Measurements from ENCODE around the gene SEZ6L. TPM values are rescaled to one million over a fixed set of nuclear protein-coding genes. Genes with fewer than 3 reads are reported as not detected.

SEZ6L gene
- total RNA-seq, 1 donor: not detected

DNA sequence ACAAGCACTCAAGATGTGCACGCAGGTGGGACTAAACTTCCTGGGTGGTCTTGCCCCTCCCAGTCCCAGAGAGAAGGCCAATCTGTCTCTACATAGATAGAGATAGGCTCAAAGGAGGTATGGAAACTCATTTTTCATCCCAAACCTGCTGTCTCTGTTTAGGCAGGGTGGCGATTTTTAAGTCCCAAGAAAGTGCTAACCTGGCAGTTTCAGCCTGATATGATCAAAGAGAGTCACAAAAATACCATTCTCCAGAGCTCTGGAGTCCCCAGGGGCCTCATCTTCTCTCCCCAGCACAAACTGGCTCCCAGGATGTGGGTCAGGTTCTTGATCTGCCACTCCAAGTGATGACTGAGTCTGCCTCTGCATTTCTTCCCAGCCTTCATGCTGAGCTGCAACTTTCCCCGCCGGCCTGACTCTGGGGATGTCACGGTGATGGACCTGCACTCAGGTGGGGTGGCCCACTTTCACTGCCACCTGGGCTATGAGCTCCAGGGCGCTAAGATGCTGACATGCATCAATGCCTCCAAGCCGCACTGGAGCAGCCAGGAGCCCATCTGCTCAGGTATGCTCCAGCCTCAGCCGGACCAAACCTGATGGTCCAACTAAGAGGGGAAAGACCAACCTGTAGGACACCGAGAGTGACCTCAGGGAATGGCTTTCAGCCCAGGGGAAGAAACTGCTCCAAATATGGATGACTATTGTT is 129.5 kb downstream of the SEZ6L start:
- DNase-seq (ENCODE audit: low read depth): no peak
- H3K4me3 ChIP-seq (ENCODE audit: low read depth, low read length): no peak overlapping the region
- TF ChIP-seq, protein P1, sequence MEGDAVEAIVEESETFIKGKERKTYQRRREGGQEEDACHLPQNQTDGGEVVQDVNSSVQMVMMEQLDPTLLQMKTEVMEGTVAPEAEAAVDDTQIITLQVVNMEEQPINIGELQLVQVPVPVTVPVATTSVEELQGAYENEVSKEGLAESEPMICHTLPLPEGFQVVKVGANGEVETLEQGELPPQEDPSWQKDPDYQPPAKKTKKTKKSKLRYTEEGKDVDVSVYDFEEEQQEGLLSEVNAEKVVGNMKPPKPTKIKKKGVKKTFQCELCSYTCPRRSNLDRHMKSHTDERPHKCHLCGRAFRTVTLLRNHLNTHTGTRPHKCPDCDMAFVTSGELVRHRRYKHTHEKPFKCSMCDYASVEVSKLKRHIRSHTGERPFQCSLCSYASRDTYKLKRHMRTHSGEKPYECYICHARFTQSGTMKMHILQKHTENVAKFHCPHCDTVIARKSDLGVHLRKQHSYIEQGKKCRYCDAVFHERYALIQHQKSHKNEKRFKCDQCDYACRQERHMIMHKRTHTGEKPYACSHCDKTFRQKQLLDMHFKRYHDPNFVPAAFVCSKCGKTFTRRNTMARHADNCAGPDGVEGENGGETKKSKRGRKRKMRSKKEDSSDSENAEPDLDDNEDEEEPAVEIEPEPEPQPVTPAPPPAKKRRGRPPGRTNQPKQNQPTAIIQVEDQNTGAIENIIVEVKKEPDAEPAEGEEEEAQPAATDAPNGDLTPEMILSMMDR (IDR thresholded peaks at IDR 0.05; ENCODE audit: insufficient read depth, low read depth, low read length): no peak

DNA sequence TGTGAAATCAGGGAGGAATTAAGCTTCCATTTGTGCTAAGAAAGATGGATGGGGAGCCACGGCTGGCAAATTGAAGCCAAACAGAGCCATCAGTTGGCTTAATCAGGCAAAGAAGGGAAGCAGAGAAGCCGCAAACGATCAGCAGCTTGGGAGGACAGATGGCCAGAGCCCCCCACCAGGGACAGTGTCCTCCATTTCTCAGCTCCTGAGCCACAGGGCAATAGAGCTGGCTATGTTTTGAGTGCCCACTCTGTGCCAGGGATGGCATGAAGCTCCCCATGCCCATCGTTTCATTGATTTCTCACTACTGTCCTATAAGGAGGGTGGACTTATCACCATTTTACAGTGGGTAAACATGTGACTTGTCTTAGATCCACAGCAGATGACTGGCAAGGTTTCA is 133.5 kb downstream of the SEZ6L start:
- DNase-seq (ENCODE audit: low read depth): no peak
- TF ChIP-seq, protein P1 (IDR thresholded peaks at IDR 0.05; ENCODE audit: insufficient read depth, low read depth, low read length): no peak
- H3K4me3 ChIP-seq (ENCODE audit: low read depth, low read length): no peak overlapping the region

DNA sequence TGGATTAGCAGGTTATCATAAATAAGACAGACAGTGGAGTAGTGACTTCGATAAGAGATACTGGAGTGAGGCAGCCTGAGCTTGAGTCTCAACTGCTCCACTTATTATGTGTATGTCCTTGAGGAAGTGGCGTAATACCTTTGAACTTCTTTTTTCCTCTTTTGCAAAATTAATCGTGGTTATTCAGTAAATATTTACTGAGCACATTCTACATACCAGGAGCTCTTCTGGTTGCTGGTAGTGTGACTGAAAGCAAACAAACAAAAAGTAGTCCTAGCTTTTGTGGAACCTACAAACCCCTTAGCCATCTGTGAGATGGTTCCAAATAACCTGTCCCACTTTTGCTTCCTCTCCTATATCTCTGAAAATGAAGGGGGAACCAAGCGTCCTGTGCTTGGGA is 134.2 kb downstream of the SEZ6L start:
- DNase-seq (ENCODE audit: low read depth): no peak
- TF ChIP-seq, protein P1 (IDR thresholded peaks at IDR 0.05; ENCODE audit: insufficient read depth, low read depth, low read length): no peak
- no peak overlapping the region for H3K4me3 ChIP-seq (ENCODE audit: low read depth, low read length)

DNA sequence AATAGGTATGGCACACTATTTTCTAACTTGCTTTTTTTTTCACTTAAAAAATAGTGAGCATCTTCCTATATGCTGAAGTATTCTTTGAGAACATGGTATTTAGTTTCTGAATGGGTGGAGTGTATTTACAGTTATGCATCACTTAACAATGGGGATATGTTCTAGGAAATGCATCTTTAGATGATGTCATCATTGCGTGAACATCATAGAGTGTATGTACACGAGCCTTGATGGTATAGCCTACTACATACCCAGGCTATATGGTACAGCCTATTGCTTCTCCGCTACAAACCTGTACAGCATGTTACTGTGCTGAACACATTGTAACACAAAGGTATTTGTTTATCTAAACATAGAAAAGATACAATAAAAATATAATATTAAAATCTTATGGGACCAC is 135.5 kb downstream of the SEZ6L start:
- no peak for DNase-seq (ENCODE audit: low read depth)
- no peak overlapping the region for H3K4me3 ChIP-seq (ENCODE audit: low read depth, low read length)
- TF ChIP-seq, protein P1 (IDR thresholded peaks at IDR 0.05; ENCODE audit: insufficient read depth, low read depth, low read length): no peak

DNA sequence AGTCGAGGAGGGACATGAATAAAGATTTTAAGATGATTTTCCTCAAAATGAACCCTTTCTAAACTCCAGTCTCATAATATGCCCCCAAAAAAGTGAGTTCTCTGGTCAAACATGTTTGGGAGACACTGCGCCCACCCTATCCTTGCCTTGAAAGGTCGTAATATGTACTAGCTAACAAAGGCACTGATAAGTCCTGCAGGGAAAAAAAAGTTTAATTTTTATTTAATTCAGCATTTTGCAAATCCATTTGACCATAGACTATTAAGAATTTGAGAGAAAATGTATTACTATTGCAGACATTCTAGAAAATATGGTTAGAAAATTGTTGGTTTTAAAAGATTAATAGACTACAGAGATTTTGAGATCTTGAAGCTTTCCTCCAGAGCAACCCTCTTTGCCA is 139.2 kb downstream of the SEZ6L start:
- no peak for DNase-seq (ENCODE audit: low read depth)
- TF ChIP-seq, protein P1 (IDR thresholded peaks at IDR 0.05; ENCODE audit: insufficient read depth, low read depth, low read length): no peak
- no peak overlapping the region for H3K4me3 ChIP-seq (ENCODE audit: low read depth, low read length)

DNA sequence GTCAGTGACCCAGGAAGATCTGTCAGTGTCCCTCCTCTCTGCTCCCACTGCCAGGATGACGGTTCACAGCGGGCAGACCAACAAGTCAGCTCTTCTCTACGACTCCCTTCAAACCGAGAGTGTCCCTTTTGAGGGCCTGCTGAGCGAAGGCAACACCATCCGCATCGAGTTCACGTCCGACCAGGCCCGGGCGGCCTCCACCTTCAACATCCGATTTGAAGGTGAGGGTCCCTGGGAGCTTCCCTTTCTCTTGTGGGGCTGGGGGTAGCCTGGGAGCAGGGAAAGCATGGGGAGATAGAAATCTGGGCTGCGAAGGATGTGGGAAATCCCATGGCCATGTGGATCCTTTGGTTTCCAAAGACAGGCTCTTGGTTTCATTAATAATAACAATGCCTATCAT is 141.4 kb downstream of the SEZ6L start:
- no peak overlapping the region for H3K4me3 ChIP-seq (ENCODE audit: low read depth, low read length)
- DNase-seq (ENCODE audit: low read depth): no peak
- TF ChIP-seq, protein P1 (IDR thresholded peaks at IDR 0.05; ENCODE audit: insufficient read depth, low read depth, low read length): no peak

DNA sequence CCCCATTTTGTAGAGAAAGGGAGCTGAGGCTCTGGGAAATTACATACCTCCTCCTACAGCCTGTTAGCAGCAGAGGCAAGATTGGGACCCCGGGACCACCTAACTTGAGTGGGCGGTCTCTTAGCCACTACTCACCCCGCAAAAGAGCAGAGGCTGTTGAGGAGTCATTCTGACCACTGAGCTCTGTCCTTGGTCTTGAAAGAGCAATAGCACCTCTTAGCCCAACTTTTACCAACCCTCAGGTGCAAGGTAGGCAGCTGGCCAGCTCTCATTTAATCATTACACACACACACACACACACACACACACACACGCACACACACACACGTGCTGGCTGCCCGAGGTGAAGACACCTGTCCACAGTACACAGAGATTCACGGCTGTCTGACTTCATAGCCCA is 144.0 kb downstream of the SEZ6L start:
- no peak for DNase-seq (ENCODE audit: low read depth)
- H3K4me3 ChIP-seq (ENCODE audit: low read depth, low read length): no peak overlapping the region
- TF ChIP-seq, protein P1 (IDR thresholded peaks at IDR 0.05; ENCODE audit: insufficient read depth, low read depth, low read length): no peak

All from fibroblast of villous mesenchyme (primary cell).